ENCODE results near the gene MARK3. TPM values are rescaled to one million over a fixed set of nuclear protein-coding genes. Genes with fewer than 3 reads are reported as not detected.

MARK3 gene
- total RNA-seq, 1 donor from 2014 or later, result 69.4 TPM

GRCh38 chr14:103540821-103541708 lies 155.8 kb downstream of the MARK3 start:
- DNase-seq (ENCODE audit: low spot score), result no peak
- intact Hi-C loops (cut with DNase I), result no loop called here

GRCh38 chr14:103541709-103542604 lies 156.7 kb downstream of the MARK3 start:
- intact Hi-C loops (cut with DNase I), result no loop called here
- DNase-seq (ENCODE audit: low spot score), result no peak

GRCh38 chr14:103542605-103543088 lies 157.4 kb downstream of the MARK3 start:
- intact Hi-C loops (cut with DNase I), result no loop called here
- DNase-seq (ENCODE audit: low spot score), result no peak

- no peak for DNase-seq (ENCODE audit: low spot score)
- intact Hi-C loops (cut with DNase I), result no loop called here
These were observed 157.9 kb downstream of the MARK3 start for GRCh38 chr14:103543140-103543539.

GRCh38 chr14:103543721-103544387 lies 158.6 kb downstream of the MARK3 start:
- intact Hi-C loops (cut with DNase I), result no loop called here
- DNase-seq (ENCODE audit: low spot score), result no peak

GRCh38 chr14:103544388-103545218 lies 159.4 kb downstream of the MARK3 start:
- no peak for DNase-seq (ENCODE audit: low spot score)
- intact Hi-C loops (cut with DNase I), result no loop called here

- no peak for DNase-seq (ENCODE audit: low spot score)
- intact Hi-C loops (cut with DNase I), result no loop called here
These were observed 160.2 kb downstream of the MARK3 start for GRCh38 chr14:103545219-103545914.

GRCh38 chr14:103545915-103546651 lies 160.9 kb downstream of the MARK3 start:
- intact Hi-C loops (cut with DNase I), result loop anchor here (2.0 kb wide), 1 partner anchor 27 kb away; no protein-coding TSS in a partner anchor
- no peak for DNase-seq (ENCODE audit: low spot score)

- DNase-seq (ENCODE audit: low spot score), result peak; percentile 90
- intact Hi-C loops (cut with DNase I), result loop anchor here (2.0 kb wide), 1 partner anchor 28 kb away; no protein-coding TSS in a partner anchor
These were observed 161.6 kb downstream of the MARK3 start for GRCh38 chr14:103546652-103547454.

GRCh38 chr14:103547455-103547940 lies 162.3 kb downstream of the MARK3 start:
- peak; percentile 74 for DNase-seq (ENCODE audit: low spot score)
- intact Hi-C loops (cut with DNase I), result loop anchor here (2.0 kb wide), 1 partner anchor 29 kb away; no protein-coding TSS in a partner anchor

GRCh38 chr14:103547941-103548462 lies 162.8 kb downstream of the MARK3 start:
- intact Hi-C loops (cut with DNase I), result loop anchor here (1.0 to 2.0 kb wide), 2 partner anchors 29 to 48 kb away; no protein-coding TSS in a partner anchor
- no peak for DNase-seq (ENCODE audit: low spot score)

GRCh38 chr14:103548463-103549351 lies 163.5 kb downstream of the MARK3 start:
- intact Hi-C loops (cut with DNase I), result loop anchor here (1.0 kb wide), 1 partner anchor 48 kb away; no protein-coding TSS in a partner anchor
- peak; percentile 66 for DNase-seq (ENCODE audit: low spot score)

- intact Hi-C loops (cut with DNase I), result no loop called here
- DNase-seq (ENCODE audit: low spot score), result peak; percentile 82
These were observed 164.4 kb downstream of the MARK3 start for GRCh38 chr14:103549361-103550311.
